ENCODE results near the gene SHISA4.
"Not testable (repeated sequence)": the region's sequence is repeated elsewhere in the genome, so short reads cannot be mapped to it uniquely, and the experiment has no call there.

The SHISA4 gene

DNA sequence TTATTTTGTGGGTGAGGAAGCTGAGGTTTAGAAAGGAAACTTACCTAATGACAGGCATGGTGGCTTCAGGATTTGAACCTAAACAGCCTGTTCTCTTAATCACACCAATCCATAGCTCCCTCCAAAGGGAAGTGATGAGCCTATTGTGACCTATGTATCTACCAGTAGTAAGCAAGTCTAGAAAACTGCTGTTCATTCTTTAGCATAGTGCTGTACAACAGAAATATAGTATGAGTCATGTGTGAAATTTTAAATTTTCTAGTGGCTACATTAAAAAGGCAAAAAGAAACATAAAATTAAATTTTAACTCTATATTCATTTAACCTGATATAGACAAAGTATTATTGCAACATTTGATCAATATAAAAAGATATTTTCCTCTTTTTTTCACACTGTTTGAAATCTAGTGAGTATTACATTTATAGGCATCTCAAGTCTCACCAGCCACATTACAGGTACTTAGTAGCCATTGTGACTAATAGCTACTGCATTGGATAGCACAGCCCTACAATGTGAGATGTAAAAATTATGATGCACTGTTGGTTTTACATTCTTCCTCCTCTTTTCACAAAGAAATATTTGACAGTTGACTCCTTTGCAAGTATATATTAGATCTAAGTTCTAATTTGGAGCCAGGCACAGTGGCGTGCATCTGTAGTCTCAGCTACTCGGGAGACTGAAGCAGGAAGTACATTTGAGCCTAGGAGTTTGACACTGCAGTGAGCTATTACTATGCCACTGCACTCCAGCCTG, 43.2 kb upstream of the SHISA4 start:
- Histone ChIP-seq H3K4me1 (ENCODE audit: insufficient read depth, insufficient read length) (peaks cover 4% of the 10 kb centered on the region), H3K27me3 (ENCODE audit: insufficient read depth, insufficient read length) (no peaks in the 10 kb centered on the region), H3K36me3 (ENCODE audit: insufficient read depth, insufficient read length, low read length) (peaks cover 33% of the 10 kb centered on the region), H3K9me3 (ENCODE audit: insufficient read depth, low read length) (no peaks in the 10 kb centered on the region), H3K9ac (ENCODE audit: insufficient read length, low read depth) (no peak overlapping the region), H3K4me3 (ENCODE audit: insufficient read length, low read depth) (no peak overlapping the region)
- TF ChIP-seq SUZ12 (IDR thresholded peaks at IDR 0.05; ENCODE audit: extremely low read depth, insufficient read depth, insufficient read length) (no peak), YY1 (IDR thresholded peaks at IDR 0.05; ENCODE audit: insufficient read depth, insufficient read length) (no peak), ZNF274 (IDR thresholded peaks at IDR 0.05; ENCODE audit: low read depth, low read length) (no peak)
- no peak for DNase-seq (ENCODE audit: low read depth, low spot score)

DNA sequence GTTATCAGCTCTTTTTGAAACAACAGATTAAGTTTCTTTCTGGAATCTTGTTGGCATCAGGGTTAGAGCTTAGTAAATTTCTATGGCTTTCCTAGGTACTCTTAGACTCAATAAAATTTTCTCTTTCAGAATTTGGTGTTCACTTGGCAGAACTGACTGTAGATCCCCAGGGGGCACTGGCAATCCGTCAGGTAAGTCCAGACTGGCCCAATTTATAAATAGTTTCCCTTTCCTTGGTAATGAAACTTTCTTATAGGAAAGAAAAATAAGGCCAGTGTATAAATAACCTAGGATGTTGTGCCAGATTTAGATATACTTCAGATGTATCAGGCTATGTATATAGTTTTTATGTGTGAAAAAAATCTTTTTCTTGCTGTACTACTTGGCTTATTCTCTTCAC, 41.5 kb upstream of the SHISA4 start:
- H3K27me3 ChIP-seq (ENCODE audit: insufficient read depth, insufficient read length), result no peaks in the 10 kb centered on the region
- peaks cover under 1% of the 10 kb centered on the region for H3K4me1 ChIP-seq (ENCODE audit: insufficient read depth, insufficient read length)
- DNase-seq (ENCODE audit: low read depth, low spot score), result no peak
- no peak overlapping the region for H3K9ac ChIP-seq (ENCODE audit: insufficient read length, low read depth)
- no peak for TF ChIP-seq ZNF274 (IDR thresholded peaks at IDR 0.05; ENCODE audit: low read depth, low read length)
- no peak for TF ChIP-seq YY1 (IDR thresholded peaks at IDR 0.05; ENCODE audit: insufficient read depth, insufficient read length)
- TF ChIP-seq SUZ12 (IDR thresholded peaks at IDR 0.05; ENCODE audit: extremely low read depth, insufficient read depth, insufficient read length), result no peak
- no peak overlapping the region for H3K4me3 ChIP-seq (ENCODE audit: insufficient read length, low read depth)
- no peaks in the 10 kb centered on the region for H3K9me3 ChIP-seq (ENCODE audit: insufficient read depth, low read length)
- peaks cover 48% of the 10 kb centered on the region for H3K36me3 ChIP-seq (ENCODE audit: insufficient read depth, insufficient read length, low read length)

DNA sequence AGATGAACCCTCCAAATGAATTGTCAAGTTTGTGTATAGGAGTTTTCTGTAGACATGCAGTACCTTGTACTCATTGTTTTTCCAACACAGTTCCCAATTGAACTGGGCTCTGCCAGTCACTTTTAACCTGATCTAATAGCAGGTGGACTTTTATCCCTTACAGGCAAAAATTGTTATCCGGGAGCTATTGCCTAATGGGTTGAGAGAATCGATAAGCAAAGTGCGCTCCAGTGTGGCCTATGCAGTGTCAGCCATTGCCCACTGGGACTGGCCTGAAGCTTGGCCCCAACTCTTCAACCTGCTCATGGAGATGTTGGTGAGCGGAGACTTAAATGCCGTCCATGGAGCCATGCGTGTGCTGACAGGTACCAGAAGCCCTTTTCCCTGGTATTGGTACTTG, 40.5 kb upstream of the SHISA4 start:
- no peak for DNase-seq (ENCODE audit: low read depth, low spot score)
- Histone ChIP-seq H3K4me1 (ENCODE audit: insufficient read depth, insufficient read length) (no peaks in the 10 kb centered on the region), H3K27me3 (ENCODE audit: insufficient read depth, insufficient read length) (no peaks in the 10 kb centered on the region), H3K9ac (ENCODE audit: insufficient read length, low read depth) (no peak overlapping the region), H3K4me3 (ENCODE audit: insufficient read length, low read depth) (no peak overlapping the region), H3K9me3 (ENCODE audit: insufficient read depth, low read length) (no peaks in the 10 kb centered on the region), H3K36me3 (ENCODE audit: insufficient read depth, insufficient read length, low read length) (peaks cover 54% of the 10 kb centered on the region)
- TF ChIP-seq YY1 (IDR thresholded peaks at IDR 0.05; ENCODE audit: insufficient read depth, insufficient read length), result no peak
- TF ChIP-seq ZNF274 (IDR thresholded peaks at IDR 0.05; ENCODE audit: low read depth, low read length), result no peak

DNA sequence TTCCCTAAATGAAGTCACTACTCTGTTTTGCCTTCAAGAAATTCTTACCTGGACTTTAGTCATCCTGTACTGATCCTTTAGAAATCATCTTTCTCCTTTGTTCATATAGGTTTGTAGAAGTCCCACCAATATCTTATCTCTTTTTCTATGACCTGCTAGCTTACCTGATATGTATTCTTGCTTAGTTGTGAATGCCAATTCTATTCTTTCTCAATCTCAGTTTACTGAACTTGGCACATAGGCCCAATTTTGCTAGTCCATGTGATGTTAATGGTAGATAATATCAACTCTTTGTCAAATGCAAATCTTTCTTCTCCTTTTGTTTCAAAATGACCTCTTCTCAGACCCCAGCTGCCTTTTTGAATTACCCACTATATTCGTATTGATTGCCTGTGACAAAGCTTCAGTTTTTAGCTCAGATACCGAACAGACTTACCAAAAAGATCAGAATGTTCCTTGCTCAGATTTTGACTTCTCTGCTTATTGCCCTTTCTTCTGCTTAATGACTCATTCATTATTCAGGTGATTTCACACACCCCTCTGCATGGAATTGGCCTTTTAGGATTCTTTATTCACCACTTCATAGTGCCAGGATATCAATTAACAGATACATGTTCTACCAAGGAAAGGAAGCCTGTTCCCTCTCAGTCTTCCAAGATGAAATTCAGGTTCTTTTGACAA, 39.2 kb upstream of the SHISA4 start:
- Histone ChIP-seq H3K4me1 (ENCODE audit: insufficient read depth, insufficient read length) (no peaks in the 10 kb centered on the region), H3K9ac (ENCODE audit: insufficient read length, low read depth) (no peak overlapping the region), H3K27me3 (ENCODE audit: insufficient read depth, insufficient read length) (no peaks in the 10 kb centered on the region), H3K9me3 (ENCODE audit: insufficient read depth, low read length) (no peaks in the 10 kb centered on the region), H3K4me3 (ENCODE audit: insufficient read length, low read depth) (no peak overlapping the region), H3K36me3 (ENCODE audit: insufficient read depth, insufficient read length, low read length) (peaks cover 66% of the 10 kb centered on the region)
- DNase-seq (ENCODE audit: low read depth, low spot score), result no peak
- no peak for TF ChIP-seq YY1 (IDR thresholded peaks at IDR 0.05; ENCODE audit: insufficient read depth, insufficient read length)
- TF ChIP-seq ZNF274 (IDR thresholded peaks at IDR 0.05; ENCODE audit: low read depth, low read length), result no peak
- no peak for TF ChIP-seq SUZ12 (IDR thresholded peaks at IDR 0.05; ENCODE audit: extremely low read depth, insufficient read depth, insufficient read length)

DNA sequence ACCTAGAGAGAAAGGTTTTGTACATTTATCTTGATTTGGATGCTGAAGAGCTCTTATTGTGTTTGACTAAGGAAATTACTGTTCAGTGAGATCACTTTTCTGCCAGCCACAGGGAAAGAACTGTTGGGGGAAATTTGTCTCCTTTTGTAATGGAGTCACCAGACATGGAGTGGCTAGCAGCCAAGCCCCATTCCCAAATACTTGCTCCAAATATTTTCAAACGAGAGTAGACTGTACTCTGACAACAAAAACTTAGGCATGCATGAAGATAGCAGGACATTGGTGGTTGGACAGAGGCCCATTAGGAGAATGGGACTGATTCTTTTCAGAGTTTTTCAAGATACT, 38.7 kb upstream of the SHISA4 start:
- H3K27me3 ChIP-seq (ENCODE audit: insufficient read depth, insufficient read length), result no peaks in the 10 kb centered on the region
- H3K9ac ChIP-seq (ENCODE audit: insufficient read length, low read depth), result no peak overlapping the region
- H3K4me1 ChIP-seq (ENCODE audit: insufficient read depth, insufficient read length), result no peaks in the 10 kb centered on the region
- H3K4me3 ChIP-seq (ENCODE audit: insufficient read length, low read depth), result no peak overlapping the region
- peak; percentile 9 for DNase-seq (ENCODE audit: low read depth, low spot score)
- no peak for TF ChIP-seq ZNF274 (IDR thresholded peaks at IDR 0.05; ENCODE audit: low read depth, low read length)
- TF ChIP-seq YY1 (IDR thresholded peaks at IDR 0.05; ENCODE audit: insufficient read depth, insufficient read length), result no peak
- no peak for TF ChIP-seq SUZ12 (IDR thresholded peaks at IDR 0.05; ENCODE audit: extremely low read depth, insufficient read depth, insufficient read length)
- H3K36me3 ChIP-seq (ENCODE audit: insufficient read depth, insufficient read length, low read length), result peaks cover 71% of the 10 kb centered on the region
- no peaks in the 10 kb centered on the region for H3K9me3 ChIP-seq (ENCODE audit: insufficient read depth, low read length)

DNA sequence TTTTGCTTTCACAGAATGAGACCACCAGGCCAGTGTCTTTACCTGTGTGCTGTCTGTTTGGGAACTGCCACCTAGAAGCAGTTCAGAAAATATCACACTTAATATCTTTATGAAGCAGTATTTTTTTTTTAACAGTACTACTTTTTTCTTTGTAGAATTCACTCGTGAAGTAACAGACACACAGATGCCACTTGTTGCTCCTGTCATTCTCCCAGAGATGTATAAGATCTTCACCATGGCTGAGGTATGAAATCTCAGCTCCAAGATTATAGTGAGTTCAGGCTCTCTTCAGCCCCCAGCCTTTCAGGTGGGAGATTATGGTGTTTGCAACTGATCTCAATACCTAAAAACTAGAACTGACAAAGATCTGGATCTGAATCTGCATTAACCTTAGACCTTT, 36.7 kb upstream of the SHISA4 start:
- Histone ChIP-seq H3K4me3 (ENCODE audit: insufficient read length, low read depth) (no peak overlapping the region), H3K4me1 (ENCODE audit: insufficient read depth, insufficient read length) (no peaks in the 10 kb centered on the region), H3K9me3 (ENCODE audit: insufficient read depth, low read length) (no peaks in the 10 kb centered on the region), H3K36me3 (ENCODE audit: insufficient read depth, insufficient read length, low read length) (peaks cover 87% of the 10 kb centered on the region), H3K9ac (ENCODE audit: insufficient read length, low read depth) (no peak overlapping the region), H3K27me3 (ENCODE audit: insufficient read depth, insufficient read length) (no peaks in the 10 kb centered on the region)
- no peak for DNase-seq (ENCODE audit: low read depth, low spot score)
- TF ChIP-seq ZNF274 (IDR thresholded peaks at IDR 0.05; ENCODE audit: low read depth, low read length) (no peak), SUZ12 (IDR thresholded peaks at IDR 0.05; ENCODE audit: extremely low read depth, insufficient read depth, insufficient read length) (no peak), YY1 (IDR thresholded peaks at IDR 0.05; ENCODE audit: insufficient read depth, insufficient read length) (no peak)

DNA sequence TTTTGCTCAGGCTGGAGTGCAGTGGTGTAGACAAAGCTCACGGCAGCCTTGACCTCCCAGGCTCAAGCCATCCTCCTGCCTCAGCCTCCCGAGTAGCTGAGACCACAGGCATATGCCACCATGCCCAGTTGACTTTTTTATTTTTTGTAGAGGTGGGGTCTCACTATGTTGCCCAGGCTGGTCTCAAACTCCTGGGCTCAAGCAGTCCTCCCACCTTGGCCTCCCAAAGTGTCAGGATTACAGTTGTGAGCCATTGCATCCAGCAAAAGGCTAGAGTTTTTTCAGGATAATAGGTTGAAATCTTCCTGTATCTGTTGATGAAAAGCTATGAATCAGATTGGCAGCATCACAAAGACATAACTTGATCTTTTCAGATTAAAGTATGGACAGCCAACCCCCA, 32.0 kb upstream of the SHISA4 start:
- H3K9me3 ChIP-seq (ENCODE audit: insufficient read depth, low read length); DNase-seq (ENCODE audit: low read depth, low spot score); H3K4me1 ChIP-seq (ENCODE audit: insufficient read depth, insufficient read length); H3K4me3 ChIP-seq (ENCODE audit: insufficient read length, low read depth); H3K27me3 ChIP-seq (ENCODE audit: insufficient read depth, insufficient read length); H3K9ac ChIP-seq (ENCODE audit: insufficient read length, low read depth): not testable (repeated sequence)
- peaks cover 96% of the 10 kb centered on the region for H3K36me3 ChIP-seq (ENCODE audit: insufficient read depth, insufficient read length, low read length)

Measured in NT2/D1 (cell line).